Hematopoietic multipotent progenitor cell treated with erythropoietin and hydrocortisone succinate and interleukin-3 and kit ligand, for 6 days (in vitro differentiated cells): ENCODE data around the gene TRAP1.

Experiments
- DNase-seq: peaks from one replicate; pipeline ENCODE4 v3.0.0-alpha.2; 2015

TRAP1 gene

GRCh38 chr16:3712861-3713372 lies 4.4 kb downstream of the TRAP1 start:
- DNase-seq = no peak

DNA sequence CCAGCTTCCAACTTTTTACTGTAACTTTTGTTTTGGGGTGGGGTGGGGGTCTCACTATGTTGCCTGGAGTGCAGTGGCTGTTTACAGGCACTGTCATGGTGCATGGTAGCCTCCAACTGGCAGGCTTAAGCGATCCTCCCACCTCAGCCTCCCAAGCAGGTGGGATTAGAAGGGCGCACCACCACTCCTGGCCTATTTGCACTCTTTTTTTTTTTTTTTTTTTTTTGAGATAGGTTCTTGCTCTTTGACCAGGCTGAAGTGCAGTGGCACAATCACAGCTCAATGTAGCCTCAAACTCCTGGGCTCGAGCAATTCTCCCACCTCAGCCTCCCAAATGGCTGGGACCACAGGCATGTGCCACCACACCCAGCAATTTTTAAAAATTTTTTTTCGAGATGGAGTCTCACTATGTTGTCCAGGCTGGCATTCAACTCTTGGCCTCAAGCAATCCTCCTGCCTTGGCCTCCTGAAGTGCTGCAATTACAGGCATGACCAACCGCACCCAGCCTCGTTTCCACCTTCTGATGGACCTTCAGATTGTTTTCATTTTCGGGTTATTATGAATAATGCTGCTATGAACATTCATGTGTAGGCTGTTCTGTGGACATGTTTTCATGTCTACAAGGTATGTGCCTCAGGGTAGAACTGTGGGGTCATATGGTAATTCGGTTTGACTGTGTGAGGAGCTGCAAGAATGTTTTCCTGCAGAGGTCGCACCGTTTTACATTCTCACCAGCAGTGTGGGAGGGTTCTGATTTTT lies 10.9 kb downstream of the TRAP1 start:
- DNase-seq = no peak

DNA sequence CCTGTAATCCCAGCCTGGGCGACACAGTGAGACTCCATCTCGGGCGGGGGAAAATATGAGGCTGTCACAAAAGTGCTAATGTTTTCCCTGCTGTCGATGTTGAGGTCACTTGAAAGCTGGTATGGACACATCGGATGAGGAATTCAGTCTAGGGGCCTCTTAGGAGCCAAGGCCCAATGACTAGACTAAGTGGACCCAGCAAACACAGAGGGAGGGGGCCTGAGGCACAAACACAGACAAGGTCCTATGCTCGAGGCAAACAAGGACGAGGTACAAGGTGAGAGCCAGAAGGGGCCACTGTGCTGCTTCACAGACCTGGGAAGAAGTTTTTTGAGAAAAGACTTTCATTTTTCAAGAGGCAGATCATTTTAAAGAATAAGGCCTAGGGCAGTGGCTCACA lies 15.2 kb downstream of the TRAP1 start:
- no peak for DNase-seq

GRCh38 chr16:3701531-3701930 lies 15.8 kb downstream of the TRAP1 start:
- no peak for DNase-seq

- DNase-seq = peak; percentile 89
Observed at GRCh38 chr16:3698941-3699340, 18.4 kb downstream of the TRAP1 start.

DNA sequence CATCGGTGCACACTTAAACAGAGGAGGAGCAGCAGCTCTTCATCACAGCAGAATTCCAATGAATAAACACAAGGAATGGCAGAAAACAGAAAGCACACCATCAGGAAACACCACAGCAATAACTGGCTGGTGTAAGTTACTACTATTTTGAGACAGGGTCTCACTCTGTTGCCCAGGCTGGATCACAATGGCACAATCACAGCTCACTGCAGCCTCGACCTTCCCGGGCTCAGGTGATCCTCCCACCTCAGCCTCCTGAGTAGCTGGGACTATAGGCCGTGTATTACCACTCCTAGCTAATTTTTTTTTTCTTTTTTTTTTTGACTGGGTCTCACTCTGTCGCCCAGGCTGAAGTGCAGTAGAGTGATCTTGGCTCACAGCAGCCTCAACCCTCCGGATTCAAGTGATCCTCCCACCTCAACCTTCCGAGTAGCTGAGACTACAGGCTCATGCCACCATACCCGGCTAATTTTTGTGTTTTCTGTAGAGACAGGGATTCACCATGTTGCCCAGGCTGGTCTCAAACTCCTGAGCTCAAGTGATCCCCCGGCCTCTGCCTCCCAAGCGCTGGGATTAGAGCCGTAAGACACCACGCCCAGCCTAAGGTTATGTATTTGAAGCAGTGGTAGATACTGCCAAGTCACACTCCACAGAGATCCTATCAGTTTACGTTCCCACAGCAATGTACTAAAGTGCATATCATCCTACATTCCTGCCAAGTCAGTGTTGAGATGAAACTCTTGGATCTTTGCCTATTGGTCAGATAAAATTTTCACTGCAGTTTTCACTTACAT lies 20.7 kb downstream of the TRAP1 start:
- DNase-seq = peak; percentile 76

DNA sequence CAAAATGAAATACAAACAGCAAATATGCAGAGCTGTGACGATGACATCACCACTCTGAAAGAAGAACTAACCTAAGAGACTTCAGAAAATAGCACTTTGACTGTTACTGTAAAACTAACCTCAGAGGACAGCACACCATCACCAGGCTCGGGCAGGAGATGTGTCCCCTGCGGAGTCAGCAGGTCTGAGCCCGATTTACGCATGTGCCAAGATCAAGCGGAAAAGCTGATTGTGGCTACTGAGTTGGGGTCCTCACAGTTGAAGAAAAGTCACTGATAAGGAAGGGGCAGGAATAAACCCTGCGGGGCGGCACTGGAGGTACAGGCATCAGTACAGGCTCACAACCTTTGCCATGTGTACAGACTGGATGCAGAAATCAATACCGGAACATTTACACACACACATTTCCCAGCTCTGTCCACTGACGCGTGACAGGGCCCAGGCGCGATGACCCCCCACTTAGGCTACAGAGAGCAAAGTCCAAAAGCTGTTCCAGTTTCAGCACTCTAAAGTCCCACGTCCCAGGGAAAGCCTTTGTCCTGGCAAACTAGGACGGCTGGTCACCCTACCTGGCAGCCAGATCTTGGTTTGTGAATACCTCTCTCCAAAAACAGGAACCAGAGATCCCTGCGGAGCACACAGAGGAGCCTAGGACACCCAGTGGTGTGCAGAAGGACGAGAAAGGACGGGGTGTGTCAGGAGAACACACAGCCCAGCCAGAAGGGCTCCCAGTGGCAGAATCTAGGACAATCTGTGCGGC lies 21.5 kb downstream of the TRAP1 start:
- DNase-seq = no peak

GRCh38 chr16:3694051-3694450 lies 23.3 kb downstream of the TRAP1 start:
- no peak for DNase-seq

DNA sequence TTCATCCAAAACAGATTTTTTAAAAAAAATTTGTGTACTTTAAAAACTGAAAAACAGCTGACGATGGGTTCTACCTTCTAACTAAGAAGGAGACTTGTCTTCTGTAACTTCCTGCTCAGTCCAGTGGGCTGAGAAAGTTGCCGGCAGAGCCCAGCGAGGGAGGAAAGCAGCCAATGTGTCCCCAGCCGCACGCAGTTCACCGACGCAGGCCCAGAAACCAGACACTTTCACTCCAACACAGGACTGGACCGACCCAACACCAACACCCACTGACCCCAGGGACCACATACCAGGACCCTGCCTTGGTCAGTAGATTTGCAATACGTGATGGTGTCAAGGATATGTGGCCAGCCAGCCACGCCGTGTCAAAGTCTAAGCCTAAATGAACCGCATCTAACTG lies 25.6 kb downstream of the TRAP1 start:
- no peak for DNase-seq

GRCh38 chr16:3690980-3691720 lies 26.2 kb downstream of the TRAP1 start:
- DNase-seq = peak; percentile 63

DNA sequence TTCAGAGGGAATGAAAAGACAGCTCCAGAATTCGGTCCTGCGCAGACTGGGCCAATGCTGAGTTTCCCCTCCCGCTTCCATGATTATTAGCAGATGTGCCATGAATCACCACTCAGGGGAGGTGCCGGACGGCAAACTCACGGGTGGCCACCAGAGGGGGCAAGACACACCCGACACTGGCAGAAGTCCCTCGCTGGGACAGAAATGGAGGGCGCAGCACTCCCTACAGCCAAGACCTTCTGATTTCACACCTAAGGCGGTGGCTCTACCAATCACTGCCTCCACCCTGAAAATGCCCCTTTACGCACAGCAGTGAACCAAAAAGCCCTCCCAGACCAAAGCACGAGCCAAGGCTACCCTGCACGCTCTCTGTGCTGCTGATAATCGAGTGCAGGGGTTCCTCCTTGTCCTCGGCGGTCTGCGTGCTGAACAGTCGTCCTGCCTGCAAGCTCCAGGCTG lies 26.8 kb downstream of the TRAP1 start:
- DNase-seq = peak; percentile 86

- no peak for DNase-seq
Observed at GRCh38 chr16:3689731-3690130, 27.6 kb downstream of the TRAP1 start.

DNA sequence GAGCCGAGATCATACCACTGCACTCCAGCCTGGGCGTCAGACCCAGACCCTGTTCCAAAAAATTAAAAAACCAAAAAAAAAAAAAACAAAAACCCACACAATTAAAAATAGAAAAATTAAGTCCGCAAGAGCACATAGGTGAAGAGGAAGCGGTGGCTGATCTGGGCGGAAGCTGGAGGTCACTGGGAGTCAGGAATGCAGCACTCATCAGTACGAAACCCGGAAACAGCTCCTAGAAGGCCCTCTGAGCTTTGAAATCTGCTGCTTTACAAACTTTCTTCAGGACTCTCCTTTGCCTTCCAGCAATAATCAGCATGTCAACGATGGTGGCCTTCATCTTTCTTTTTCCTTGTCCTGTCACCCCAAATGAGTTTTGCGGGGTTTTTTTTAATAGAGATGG lies 29.5 kb downstream of the TRAP1 start:
- DNase-seq = no peak

DNA sequence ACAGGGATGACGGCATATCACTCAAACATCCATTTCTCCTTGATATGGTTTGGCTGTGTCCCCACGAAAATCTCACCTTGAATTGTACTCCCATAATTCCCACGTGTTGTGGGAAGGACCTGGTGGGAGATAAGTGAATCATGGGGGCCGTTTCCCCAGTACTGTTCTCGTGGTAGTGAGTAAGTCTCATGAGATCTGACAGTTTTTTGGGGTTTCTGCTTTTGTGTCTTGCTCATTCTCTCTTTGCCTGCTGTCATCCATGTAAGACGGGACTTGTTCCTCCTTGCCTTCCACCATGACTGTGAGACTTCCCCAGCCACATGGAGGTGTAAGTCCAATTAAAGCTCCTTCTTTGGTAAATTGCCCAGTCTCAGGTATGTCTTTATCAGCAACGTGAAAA lies 30.3 kb downstream of the TRAP1 start:
- no peak for DNase-seq

DNA sequence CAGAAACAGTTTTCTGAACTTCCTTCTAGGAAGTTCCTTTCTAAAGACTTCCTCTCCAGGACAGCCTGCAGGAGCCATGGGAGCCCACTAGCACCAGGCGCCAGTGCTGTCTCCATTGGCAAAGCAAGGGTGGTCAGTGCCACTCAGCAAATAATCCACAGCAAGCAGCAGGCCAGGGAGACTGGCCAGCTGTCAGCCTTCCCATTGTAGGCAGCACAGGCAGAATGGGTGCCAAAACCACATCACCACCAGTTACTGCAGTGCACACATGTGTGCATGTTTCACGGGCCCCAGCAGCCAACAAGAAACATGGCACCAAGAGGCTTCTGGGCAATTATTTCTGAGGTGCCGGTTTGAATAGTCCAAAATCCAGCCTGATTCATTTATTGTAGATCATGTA lies 36.1 kb downstream of the TRAP1 start:
- no peak for DNase-seq

DNA sequence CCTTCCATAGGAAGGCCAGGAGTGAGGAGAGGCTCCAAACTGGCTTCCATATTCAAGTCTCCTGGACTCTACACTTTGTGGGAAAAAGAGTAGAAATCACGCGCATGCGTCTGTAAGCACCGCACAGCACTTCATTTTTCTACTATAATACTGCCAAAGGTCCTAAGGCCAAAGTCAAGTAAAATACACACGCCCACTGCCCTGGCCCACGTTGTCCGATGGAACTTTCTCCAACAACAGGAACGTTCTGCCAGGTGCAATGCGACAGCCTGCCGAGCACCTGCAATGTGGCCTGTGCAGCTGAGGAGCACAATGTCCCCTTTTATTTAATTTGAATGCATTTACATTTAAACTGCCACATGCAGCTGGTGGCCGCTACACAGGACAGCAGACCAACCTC lies 39.3 kb downstream of the TRAP1 start:
- DNase-seq = no peak

GRCh38 chr16:3675601-3676130 lies 41.7 kb downstream of the TRAP1 start:
- no peak for DNase-seq

- no peak for DNase-seq
Observed at GRCh38 chr16:3674513-3675295, 42.6 kb downstream of the TRAP1 start.

DNA sequence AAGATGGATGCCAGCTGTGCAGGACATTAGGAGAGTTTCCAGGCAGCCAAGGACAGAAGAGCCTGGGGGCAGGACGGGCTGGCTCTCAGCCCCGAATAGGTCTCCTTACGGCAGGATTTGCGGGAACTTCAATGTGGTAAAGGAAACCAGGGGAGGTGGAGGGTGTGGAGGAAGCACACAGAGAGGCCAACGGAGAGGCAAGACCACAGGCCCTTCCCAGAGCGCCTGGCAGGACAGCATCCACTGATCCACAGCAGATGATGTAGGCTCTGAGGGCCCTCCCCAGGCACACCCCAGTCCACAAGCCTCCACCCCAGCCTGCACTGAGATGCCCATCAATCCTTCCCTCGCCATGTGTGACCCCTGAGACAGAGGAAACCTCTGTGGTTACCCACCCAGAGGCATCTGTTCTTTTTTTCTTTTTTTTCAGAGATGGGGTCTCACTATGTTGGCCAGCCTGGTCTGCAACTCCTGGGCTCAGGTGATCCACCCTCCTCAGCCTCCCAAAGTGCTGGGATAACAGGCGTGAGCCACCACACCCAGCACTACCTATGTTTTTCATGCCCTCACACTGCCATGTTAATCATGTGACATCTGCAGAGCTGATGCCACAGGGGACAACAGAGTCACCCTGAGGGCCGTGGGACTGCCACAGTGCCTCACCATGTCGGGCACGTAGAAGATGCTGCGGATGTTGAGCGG lies 43.5 kb downstream of the TRAP1 start:
- no peak for DNase-seq

DNA sequence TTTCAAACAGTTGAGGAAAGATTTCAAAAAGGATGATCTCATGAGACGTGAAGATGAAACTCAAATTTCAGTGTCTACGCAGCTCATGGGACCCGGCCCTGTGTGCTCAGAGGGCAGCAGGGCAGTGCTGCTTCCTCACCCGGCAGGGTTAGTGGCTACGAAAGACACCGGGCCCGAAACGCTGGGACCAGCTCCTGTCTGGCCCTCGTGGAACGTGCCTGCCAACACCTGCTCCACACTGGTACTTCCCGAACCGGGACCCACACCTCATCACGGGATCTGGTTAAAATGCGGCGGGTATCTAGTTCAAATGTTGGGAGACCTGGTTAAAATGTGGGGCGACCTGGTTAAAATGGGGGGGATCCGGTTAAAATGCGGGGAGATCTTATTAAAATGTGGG lies 44.1 kb downstream of the TRAP1 start:
- DNase-seq = no peak

GRCh38 chr16:3672571-3673041 lies 44.7 kb downstream of the TRAP1 start:
- no peak for DNase-seq
